GF-D8 (cell line): Measurements from ENCODE around the gene PLA2G12A.
A peak's percentile ranks its signal among the peaks of the same experiment; 100 is the strongest.

Experiments
- DNase-seq: peaks from one replicate; lab custom pipeline; 2025; lab: John Stamatoyannopoulos, UW

The PLA2G12A gene

GRCh38 chr4:109729117-109729717, 653 bp downstream of the PLA2G12A start:
- DNase-seq: no peak

- no peak for DNase-seq
Measured at GRCh38 chr4:109728385-109728784, 1.5 kb downstream of the PLA2G12A start.

GRCh38 chr4:109723110-109723509, 6.8 kb downstream of the PLA2G12A start:
- no peak for DNase-seq

GRCh38 chr4:109722357-109722756, 7.5 kb downstream of the PLA2G12A start:
- DNase-seq: no peak

- DNase-seq: no peak
Measured at GRCh38 chr4:109721033-109721432, 8.8 kb downstream of the PLA2G12A start.

GRCh38 chr4:109719604-109720003, 10.3 kb downstream of the PLA2G12A start:
- no peak for DNase-seq

GRCh38 chr4:109718759-109719158, 11.1 kb downstream of the PLA2G12A start:
- DNase-seq: no peak

- no peak for DNase-seq
Measured at GRCh38 chr4:109713500-109713899, 16.4 kb downstream of the PLA2G12A start.

- no peak for DNase-seq
Measured at GRCh38 chr4:109708990-109709389, 20.9 kb downstream of the PLA2G12A start.

GRCh38 chr4:109708435-109708834, 21.4 kb downstream of the PLA2G12A start:
- DNase-seq: no peak

GRCh38 chr4:109703664-109704361, 26.1 kb downstream of the PLA2G12A start:
- DNase-seq: peak; percentile 53

- DNase-seq: peak; percentile 53
Measured at GRCh38 chr4:109702950-109703663, 26.8 kb downstream of the PLA2G12A start, which contains the start of gene CASP6. TSS of gene CASP6 (minus strand) at chr4:109703445. CDS start at chr4:109703395, 50 bp downstream.

GRCh38 chr4:109701566-109702410, 28.1 kb downstream of the PLA2G12A start:
- no peak for DNase-seq

GRCh38 chr4:109699553-109700225, 30.2 kb downstream of the PLA2G12A start:
- no peak for DNase-seq

- no peak for DNase-seq
Measured at GRCh38 chr4:109698656-109699055, 31.2 kb downstream of the PLA2G12A start.

- no peak for DNase-seq
Measured at GRCh38 chr4:109691411-109691920, 38.4 kb downstream of the PLA2G12A start.

GRCh38 chr4:109690690-109691410, 39.0 kb downstream of the PLA2G12A start:
- no peak for DNase-seq

GRCh38 chr4:109684727-109685126, 45.1 kb downstream of the PLA2G12A start:
- DNase-seq: no peak

- no peak for DNase-seq
Measured at GRCh38 chr4:109683621-109684253, 46.1 kb downstream of the PLA2G12A start.

- DNase-seq: no peak
Measured at GRCh38 chr4:109682875-109683274, 47.0 kb downstream of the PLA2G12A start.
